Upper lobe of left lung (tissue), 6 donors: ENCODE data around the gene KAZN. TPM values are rescaled to one million over a fixed set of nuclear protein-coding genes. Genes with fewer than 3 reads are reported as not detected.

Experiments
- ATAC-seq, 2 donors: fragments of 200-7000 bp; cut with Tn5 transposase; one replicate each; pipeline ENCODE4 v1.9.1; 2022; ENCODE audit warnings: mild to moderate bottlenecking in 2 of 2, moderate library complexity in 2 of 2; ENCODE audit not compliant: low FRiP score in 2 of 2
- DNase-seq, 2 donors: peaks; one replicate each; pipeline ENCODE4 v3.0.0-alpha.2; 2019 to 2020
- H3K27ac ChIP-seq, 4 donors: fragments of 200-600 bp; sonication (generic); one replicate each; pipeline ENCODE4 v1.5.1; 2016 to 2019
- H3K27me3 ChIP-seq, 4 donors: fragments of 200-600 bp; sonication (generic); one replicate each; pipeline ENCODE4 v1.5.1; 2017 to 2019
- H3K36me3 ChIP-seq, 4 donors: fragments of 200-600 bp; sonication (generic); one replicate each; pipeline ENCODE4 v1.5.1; 2016 to 2019
- H3K4me1 ChIP-seq, 4 donors: fragments of 200-600 bp; sonication (generic); one replicate each; pipeline ENCODE4 v1.5.1; 2018 to 2019
- H3K4me3 ChIP-seq, 4 donors: fragments of 200-600 bp; sonication (generic); one replicate each; pipeline ENCODE4 v1.5.1; 2017 to 2019; ENCODE audit warnings: mild to moderate bottlenecking in 2 of 4, moderate library complexity in 1 of 4
- H3K9me3 ChIP-seq, 4 donors: fragments of 200-600 bp; sonication (generic); one replicate each; pipeline ENCODE4 v1.5.1; 2018 to 2019
- EP300 ChIP-seq, 4 donors: sonication (generic); formaldehyde crosslinking; IDR thresholded peaks; one replicate each; pipeline ENCODE4 v1.5.1; 2017; ENCODE audit warnings: antibody characterized with exemption in 4 of 4, control low read depth in 2 of 4
- POLR2A ChIP-seq, 4 donors: fragments of 450-650 bp; IDR thresholded peaks; one replicate each; pipeline ENCODE4 v1.5.1; 2016 to 2017; ENCODE audit warnings: antibody characterized with exemption in 4 of 4, mild to moderate bottlenecking in 2 of 4
- POLR2AphosphoS5 ChIP-seq, 2 donors: sonication (generic); formaldehyde crosslinking; IDR thresholded peaks; one replicate each; pipeline ENCODE4 v1.5.1; 2017; ENCODE audit warnings: antibody characterized with exemption in 2 of 2
- WGBS, 2 donors: methylation state at CpG; one replicate each; pipeline ENCODE4 v1.1.5; 2017 to 2018; 5-methylcytosine and 5-hydroxymethylcytosine counted together
- total RNA-seq, 6 donors: library from RNA; depleted of rRNA in 4 of 6; stranded (reverse); fragments of >200 nt in 4 of 6; gene quantifications; one replicate each; pipeline versions ENCODE4 v1.1.0 to v1.2.1, GENCODE V29; 2016 to 2021
- TF ChIP-seq, protein P1 (sequence below), 6 experiments: fragments of 450-650 bp in 4 of 6; fragments of 200-600 bp in 2 of 6; sonication (generic) in 2 of 6; IDR thresholded peaks; one replicate each; pipeline ENCODE4 v1.5.1; 2016 to 2019; ENCODE audit warnings: antibody characterized with exemption in 6 of 6
- donor health status: DM: no; HTN: no; CAD: no; lungs with moderate emphysema.
- donor health status: DM: no; HTN: yes; CAD: no; lungs with severe emphysema.

KAZN gene
- total RNA-seq, 6 donors from 2014 or later, result 11.5 to 30.0 (median 17.6) TPM

DNA sequence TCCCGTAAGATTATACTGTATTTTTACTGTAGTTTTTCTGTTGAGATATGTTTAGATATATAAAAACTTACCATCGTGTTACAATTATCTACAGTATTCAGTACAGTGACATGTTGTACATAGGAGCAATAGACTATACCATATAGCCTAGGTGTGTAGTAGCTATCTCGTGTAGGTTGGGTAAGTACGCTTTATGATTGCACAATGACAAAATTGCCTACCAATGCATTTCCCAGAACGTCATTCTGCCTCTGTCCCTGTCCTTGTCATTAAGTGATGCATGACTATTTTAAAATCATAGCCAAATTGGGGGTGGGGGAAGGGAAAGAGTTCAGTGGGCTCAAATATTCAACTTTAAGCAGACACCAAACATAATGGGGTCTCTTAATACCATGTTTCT is 321.3 kb downstream of the KAZN start:
- DNase-seq (no peak), ATAC-seq (no peak)
- WGBS, 2 donors, result 49 to 59% methylated on average over 5 of the region's 5 CpGs
- Histone ChIP-seq H3K9me3 (no peaks in the 10 kb centered on the region), H3K4me1 (peaks cover 2 to 8% (median 4%) of the 10 kb centered on the region in 4 donors), H3K4me3 (no peak overlapping the region), H3K36me3 (no peaks in the 10 kb centered on the region), H3K27ac (no peak overlapping the region), H3K27me3 (peaks cover 0 to 3% (median 0%) of the 10 kb centered on the region in 4 donors)
- no peak for TF ChIP-seq POLR2A (IDR thresholded peaks at IDR 0.05)
- TF ChIP-seq POLR2AphosphoS5 (IDR thresholded peaks at IDR 0.05), result no peak
- TF ChIP-seq EP300 (IDR thresholded peaks at IDR 0.05), result no peak
- TF ChIP-seq, protein P1, sequence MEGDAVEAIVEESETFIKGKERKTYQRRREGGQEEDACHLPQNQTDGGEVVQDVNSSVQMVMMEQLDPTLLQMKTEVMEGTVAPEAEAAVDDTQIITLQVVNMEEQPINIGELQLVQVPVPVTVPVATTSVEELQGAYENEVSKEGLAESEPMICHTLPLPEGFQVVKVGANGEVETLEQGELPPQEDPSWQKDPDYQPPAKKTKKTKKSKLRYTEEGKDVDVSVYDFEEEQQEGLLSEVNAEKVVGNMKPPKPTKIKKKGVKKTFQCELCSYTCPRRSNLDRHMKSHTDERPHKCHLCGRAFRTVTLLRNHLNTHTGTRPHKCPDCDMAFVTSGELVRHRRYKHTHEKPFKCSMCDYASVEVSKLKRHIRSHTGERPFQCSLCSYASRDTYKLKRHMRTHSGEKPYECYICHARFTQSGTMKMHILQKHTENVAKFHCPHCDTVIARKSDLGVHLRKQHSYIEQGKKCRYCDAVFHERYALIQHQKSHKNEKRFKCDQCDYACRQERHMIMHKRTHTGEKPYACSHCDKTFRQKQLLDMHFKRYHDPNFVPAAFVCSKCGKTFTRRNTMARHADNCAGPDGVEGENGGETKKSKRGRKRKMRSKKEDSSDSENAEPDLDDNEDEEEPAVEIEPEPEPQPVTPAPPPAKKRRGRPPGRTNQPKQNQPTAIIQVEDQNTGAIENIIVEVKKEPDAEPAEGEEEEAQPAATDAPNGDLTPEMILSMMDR (IDR thresholded peaks at IDR 0.05), result no peak

DNA sequence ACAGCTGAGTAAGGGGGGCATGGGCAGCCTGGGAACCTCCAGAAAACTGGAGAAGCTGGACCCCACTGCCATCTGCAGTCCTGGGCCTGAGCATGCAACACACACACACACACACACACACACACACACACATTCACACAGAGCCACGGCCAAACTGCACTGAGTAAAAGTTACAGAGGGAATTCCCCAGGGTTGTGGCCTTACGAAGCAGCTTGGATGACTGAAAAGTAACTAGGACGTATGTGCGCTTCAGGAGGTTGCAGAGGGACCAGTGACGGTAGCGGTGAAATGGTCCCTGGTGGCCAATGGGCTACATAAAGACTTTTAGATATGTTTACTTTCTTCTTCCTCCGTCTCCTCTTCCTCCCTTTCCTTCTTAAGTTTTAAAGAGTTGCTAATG is 322.6 kb downstream of the KAZN start:
- H3K4me1 ChIP-seq, result peaks cover 10 to 21% (median 15%) of the 10 kb centered on the region in 4 donors
- ATAC-seq (peak in 1 of 2 donors; percentile 32), DNase-seq (no peak)
- no peak for TF ChIP-seq POLR2AphosphoS5 (IDR thresholded peaks at IDR 0.05)
- TF ChIP-seq, protein P1 (IDR thresholded peaks at IDR 0.05), result no peak
- TF ChIP-seq POLR2A (IDR thresholded peaks at IDR 0.05), result no peak
- no peak for TF ChIP-seq EP300 (IDR thresholded peaks at IDR 0.05)
- 64 to 70% methylated on average over 7 of the region's 7 CpGs for WGBS, 2 donors
- no peak overlapping the region for H3K4me3 ChIP-seq
- no peak overlapping the region for H3K27ac ChIP-seq
- no peaks in the 10 kb centered on the region for H3K36me3 ChIP-seq
- peaks cover 0 to 4% (median 0%) of the 10 kb centered on the region in 4 donors for H3K27me3 ChIP-seq
- H3K9me3 ChIP-seq, result no peaks in the 10 kb centered on the region

DNA sequence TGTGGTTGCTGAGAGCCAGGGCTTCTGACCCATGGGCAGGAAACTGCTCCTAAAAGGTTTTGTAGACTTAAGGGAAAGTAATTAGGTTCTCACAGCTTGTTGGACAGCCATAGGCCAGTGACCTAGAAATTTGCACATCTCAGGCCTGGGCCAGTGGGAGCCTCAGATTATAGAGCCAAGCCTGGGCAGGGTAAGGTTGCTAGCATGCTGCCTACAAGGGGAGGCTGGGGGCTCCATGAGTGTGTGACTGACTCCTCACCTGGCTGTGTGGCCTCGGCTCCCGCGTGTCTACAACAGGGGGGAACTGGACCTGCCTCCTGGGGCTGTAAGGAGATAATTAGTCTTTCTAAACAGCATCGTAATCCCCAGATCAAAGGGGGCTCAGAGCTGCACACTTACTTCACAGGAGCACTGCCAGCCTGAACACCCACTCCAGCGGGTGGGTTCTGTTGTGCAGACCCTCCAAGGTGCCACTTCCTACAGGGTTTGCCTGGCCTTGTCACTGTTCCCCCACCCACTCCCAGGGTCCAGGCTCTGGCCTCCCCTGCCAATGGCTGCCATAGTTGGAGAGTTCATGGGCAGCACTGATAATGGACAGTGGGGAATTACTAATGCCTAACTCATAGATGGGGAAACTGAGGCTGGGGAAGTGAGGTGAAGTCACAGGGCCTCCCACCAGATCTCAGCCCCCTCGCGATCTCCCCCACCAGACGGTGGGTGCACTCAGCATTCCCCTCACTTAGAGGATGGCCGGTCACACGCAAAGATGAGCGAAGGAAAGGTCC is 324.6 kb downstream of the KAZN start:
- H3K27me3 ChIP-seq, result peaks cover 0 to 4% (median 0%) of the 10 kb centered on the region in 4 donors
- H3K27ac ChIP-seq, result peak overlapping the region; percentile 22 to 80 (median 64)
- peak overlapping the region in 3 of 4 donors; percentile 58 to 72 (median 67) for H3K4me3 ChIP-seq
- ATAC-seq (peak in 1 of 2 donors; percentile 3), DNase-seq (no peak)
- no peaks in the 10 kb centered on the region for H3K36me3 ChIP-seq
- WGBS, 2 donors, result 87 to 100% methylated on average over 5 to 11 of the region's 11 CpGs
- no peaks in the 10 kb centered on the region for H3K9me3 ChIP-seq
- TF ChIP-seq POLR2AphosphoS5 (IDR thresholded peaks at IDR 0.05) (no peak), POLR2A (IDR thresholded peaks at IDR 0.05) (no peak), EP300 (IDR thresholded peaks at IDR 0.05) (no peak)
- TF ChIP-seq, protein P1 (IDR thresholded peaks at IDR 0.05), result no peak
- peaks cover 10 to 22% (median 19%) of the 10 kb centered on the region in 4 donors for H3K4me1 ChIP-seq

DNA sequence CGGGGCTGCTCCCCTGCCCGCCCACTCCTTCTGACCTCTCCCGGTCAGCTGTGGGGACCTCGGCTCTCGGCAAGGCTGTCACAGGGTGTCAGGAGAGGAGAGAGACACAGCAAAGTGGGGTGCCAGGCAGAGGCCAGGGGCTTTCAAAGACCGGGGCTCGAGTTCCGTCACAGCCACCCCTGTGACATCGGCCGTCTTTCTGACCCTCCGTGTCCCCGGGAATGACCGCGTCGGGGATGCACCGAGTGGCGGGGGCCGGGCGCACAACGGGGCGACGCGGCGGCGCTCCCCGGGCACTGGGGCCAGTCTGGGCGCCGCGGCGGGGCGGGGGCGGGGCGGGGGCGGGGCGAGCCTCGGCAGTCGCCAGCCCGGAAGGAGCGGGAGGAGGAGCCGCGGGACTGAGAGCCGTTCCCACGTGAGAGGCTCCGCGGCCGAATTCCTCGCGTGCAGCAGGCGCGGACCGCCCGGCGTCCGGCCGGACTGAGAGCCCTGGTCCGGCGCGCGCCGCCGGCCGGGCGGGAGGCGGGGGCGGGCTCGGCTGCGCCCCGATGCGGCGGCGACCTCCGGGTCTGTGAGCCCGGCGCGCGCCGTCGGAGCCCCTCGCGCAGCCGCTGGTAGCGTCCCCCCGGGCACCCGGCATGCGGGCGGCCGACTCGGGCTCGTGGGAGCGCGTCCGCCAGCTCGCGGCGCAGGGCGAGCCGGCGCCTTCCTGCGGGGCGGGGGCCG is 325.4 kb downstream of the KAZN start:
- Histone ChIP-seq H3K36me3 (no peaks in the 10 kb centered on the region), H3K27ac (peak overlapping the region; percentile 22 to 80 (median 64)), H3K27me3 (peaks cover 0 to 4% (median 0%) of the 10 kb centered on the region in 4 donors), H3K4me3 (peak overlapping the region in 3 of 4 donors; percentile 58 to 72 (median 67)), H3K9me3 (no peaks in the 10 kb centered on the region), H3K4me1 (peaks cover 10 to 22% (median 19%) of the 10 kb centered on the region in 4 donors)
- TF ChIP-seq POLR2A (IDR thresholded peaks at IDR 0.05), result no peak
- no peak for TF ChIP-seq EP300 (IDR thresholded peaks at IDR 0.05)
- no peak for TF ChIP-seq POLR2AphosphoS5 (IDR thresholded peaks at IDR 0.05)
- TF ChIP-seq, protein P1 (IDR thresholded peaks at IDR 0.05), result no peak
- 23% methylated on average over 10 of the region's 101 CpGs; no CpG with 5 or more reads in 1 of the 2 donors for WGBS, 2 donors
- ATAC-seq (peak; percentile 11 to 80), DNase-seq (peak; percentile 76 to 92)
